ENCODE data around the gene OTUB1.

DNA sequence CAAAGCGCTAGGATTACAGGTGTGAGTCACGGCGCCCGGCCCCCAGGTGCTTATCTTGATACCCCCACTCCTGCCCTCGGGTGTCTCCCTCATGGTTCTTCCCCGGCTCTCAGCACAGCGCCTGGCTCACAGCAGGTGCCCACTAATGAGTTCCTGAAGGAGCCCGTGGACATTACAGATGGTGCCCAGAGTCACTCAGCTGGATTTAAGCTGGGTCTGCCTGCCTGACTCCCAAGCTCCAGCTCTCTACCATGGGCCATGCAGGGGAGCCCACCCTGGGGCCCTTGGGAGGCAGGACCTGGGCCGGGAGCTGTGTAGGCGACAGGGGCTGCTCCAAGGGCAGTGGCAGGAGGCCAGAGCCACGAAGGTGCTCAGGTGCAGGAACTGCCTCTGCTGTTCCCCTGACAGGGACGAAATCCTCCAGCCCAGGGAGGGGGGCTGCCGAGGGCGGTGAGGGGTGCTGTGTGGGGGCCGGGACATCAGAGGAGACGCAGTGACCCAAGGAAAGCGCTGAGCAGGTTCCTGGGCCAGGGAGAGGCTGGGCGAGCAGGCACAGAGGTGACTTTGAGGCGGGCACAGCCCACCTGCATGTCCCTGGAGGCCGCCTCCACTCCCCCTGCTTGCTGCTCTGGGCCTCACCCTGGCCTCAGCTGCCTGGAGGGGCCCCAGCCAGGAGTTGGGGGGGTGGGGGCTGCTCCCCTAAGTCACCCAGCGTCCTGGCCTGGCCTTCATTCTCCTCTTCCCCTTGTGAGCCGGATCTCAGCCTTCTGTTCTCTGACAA lies 34.9 kb downstream of the OTUB1 start:
- TF ChIP-seq POLR2A (IDR thresholded peaks at IDR 0.05) (no peak), EP300 (IDR thresholded peaks at IDR 0.05) (no peak)
- TF ChIP-seq, protein P1, sequence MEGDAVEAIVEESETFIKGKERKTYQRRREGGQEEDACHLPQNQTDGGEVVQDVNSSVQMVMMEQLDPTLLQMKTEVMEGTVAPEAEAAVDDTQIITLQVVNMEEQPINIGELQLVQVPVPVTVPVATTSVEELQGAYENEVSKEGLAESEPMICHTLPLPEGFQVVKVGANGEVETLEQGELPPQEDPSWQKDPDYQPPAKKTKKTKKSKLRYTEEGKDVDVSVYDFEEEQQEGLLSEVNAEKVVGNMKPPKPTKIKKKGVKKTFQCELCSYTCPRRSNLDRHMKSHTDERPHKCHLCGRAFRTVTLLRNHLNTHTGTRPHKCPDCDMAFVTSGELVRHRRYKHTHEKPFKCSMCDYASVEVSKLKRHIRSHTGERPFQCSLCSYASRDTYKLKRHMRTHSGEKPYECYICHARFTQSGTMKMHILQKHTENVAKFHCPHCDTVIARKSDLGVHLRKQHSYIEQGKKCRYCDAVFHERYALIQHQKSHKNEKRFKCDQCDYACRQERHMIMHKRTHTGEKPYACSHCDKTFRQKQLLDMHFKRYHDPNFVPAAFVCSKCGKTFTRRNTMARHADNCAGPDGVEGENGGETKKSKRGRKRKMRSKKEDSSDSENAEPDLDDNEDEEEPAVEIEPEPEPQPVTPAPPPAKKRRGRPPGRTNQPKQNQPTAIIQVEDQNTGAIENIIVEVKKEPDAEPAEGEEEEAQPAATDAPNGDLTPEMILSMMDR (IDR thresholded peaks at IDR 0.05), result no peak

Measured in tibial nerve (tissue), 4 donors.